ENCODE data around the gene TRIO. TPM values are rescaled to one million over a fixed set of nuclear protein-coding genes. Genes with fewer than 3 reads are reported as not detected.
A peak's percentile ranks its signal among the peaks of the same experiment; 100 is the strongest.

TRIO gene
- total RNA-seq, 1 donor from 2014 or later = 71.6 TPM

DNA sequence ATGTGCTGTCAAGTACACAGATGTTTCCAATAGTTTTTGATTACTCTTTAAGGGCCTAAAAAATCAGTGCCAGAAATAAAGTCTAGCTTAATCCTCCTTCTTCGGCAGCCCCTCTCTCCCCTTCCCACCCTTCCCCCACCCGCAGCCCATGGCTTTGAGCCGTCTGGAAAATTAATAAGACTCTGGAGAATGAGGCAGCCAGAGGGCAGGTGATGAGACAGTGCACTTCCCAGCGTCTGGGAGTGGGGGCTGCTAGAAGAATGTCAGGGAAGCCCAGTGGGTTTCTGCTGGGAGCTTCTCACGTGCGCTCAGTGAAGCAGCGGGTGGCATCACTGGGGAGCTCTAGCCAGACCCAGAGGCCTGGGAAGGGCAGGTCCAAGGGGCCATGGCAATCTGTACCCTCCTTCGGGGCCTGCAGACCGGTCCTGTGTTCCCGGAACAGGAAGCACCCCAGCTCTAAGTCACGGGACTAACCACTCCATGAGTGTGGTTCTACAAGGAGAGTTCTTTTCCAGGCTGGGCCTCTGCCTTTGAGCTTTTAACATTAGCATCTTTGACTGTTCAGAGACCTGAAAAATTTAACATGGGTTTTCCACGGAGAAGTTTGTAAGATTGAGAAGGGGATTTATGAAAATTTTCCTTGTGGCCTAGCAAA lies 273.6 kb downstream of the TRIO start:
- TF ChIP-seq, protein P1, sequence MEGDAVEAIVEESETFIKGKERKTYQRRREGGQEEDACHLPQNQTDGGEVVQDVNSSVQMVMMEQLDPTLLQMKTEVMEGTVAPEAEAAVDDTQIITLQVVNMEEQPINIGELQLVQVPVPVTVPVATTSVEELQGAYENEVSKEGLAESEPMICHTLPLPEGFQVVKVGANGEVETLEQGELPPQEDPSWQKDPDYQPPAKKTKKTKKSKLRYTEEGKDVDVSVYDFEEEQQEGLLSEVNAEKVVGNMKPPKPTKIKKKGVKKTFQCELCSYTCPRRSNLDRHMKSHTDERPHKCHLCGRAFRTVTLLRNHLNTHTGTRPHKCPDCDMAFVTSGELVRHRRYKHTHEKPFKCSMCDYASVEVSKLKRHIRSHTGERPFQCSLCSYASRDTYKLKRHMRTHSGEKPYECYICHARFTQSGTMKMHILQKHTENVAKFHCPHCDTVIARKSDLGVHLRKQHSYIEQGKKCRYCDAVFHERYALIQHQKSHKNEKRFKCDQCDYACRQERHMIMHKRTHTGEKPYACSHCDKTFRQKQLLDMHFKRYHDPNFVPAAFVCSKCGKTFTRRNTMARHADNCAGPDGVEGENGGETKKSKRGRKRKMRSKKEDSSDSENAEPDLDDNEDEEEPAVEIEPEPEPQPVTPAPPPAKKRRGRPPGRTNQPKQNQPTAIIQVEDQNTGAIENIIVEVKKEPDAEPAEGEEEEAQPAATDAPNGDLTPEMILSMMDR (IDR thresholded peaks at IDR 0.05; ENCODE audit: insufficient read depth, low read length, severe bottlenecking) = no peak
- FAIRE-seq = no peak

DNA sequence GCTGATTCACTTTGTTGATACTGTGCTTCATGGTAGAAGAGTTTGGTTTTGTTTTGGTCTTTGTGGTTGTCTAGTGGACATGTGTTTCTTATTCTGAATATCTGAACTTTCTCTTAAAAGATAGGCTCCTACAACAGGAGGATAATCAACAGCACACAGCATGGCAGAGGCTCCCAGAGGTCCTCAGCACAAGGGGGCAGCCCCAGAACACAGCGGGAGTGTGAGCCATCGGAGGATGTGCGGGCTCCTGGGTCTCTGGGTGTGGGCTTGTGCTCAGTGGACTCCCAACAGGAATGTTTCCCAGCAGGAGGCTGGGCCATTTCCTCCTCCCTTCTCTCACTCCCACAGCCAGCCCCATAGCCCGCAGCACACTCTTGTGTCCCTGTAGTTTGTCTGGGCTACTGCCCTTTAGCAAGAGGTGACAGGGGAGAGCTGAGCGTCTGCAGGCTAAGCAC lies 274.2 kb downstream of the TRIO start:
- TF ChIP-seq, protein P1 (IDR thresholded peaks at IDR 0.05; ENCODE audit: insufficient read depth, low read length, severe bottlenecking) = no peak
- peaks cover 14% of the 10 kb centered on the region for H3K36me3 ChIP-seq (ENCODE audit: control insufficient read depth, insufficient read depth, low read length)
- H3K4me3 ChIP-seq (ENCODE audit: low read depth, low read length) = no peak overlapping the region
- no peak for FAIRE-seq
- no peaks in the 10 kb centered on the region for H3K27me3 ChIP-seq (ENCODE audit: control insufficient read depth, insufficient read depth, low read length)
- no peak for DNase-seq (ENCODE audit: low read depth)

More for the DNA sequence above, 273.6 kb downstream of the TRIO start:
- no peaks in the 10 kb centered on the region for H3K27me3 ChIP-seq (ENCODE audit: control insufficient read depth, insufficient read depth, low read length)
- H3K4me3 ChIP-seq (ENCODE audit: low read depth, low read length) = no peak overlapping the region
- no peak for DNase-seq (ENCODE audit: low read depth)
- H3K36me3 ChIP-seq (ENCODE audit: control insufficient read depth, insufficient read depth, low read length) = peaks cover 14% of the 10 kb centered on the region

DNA sequence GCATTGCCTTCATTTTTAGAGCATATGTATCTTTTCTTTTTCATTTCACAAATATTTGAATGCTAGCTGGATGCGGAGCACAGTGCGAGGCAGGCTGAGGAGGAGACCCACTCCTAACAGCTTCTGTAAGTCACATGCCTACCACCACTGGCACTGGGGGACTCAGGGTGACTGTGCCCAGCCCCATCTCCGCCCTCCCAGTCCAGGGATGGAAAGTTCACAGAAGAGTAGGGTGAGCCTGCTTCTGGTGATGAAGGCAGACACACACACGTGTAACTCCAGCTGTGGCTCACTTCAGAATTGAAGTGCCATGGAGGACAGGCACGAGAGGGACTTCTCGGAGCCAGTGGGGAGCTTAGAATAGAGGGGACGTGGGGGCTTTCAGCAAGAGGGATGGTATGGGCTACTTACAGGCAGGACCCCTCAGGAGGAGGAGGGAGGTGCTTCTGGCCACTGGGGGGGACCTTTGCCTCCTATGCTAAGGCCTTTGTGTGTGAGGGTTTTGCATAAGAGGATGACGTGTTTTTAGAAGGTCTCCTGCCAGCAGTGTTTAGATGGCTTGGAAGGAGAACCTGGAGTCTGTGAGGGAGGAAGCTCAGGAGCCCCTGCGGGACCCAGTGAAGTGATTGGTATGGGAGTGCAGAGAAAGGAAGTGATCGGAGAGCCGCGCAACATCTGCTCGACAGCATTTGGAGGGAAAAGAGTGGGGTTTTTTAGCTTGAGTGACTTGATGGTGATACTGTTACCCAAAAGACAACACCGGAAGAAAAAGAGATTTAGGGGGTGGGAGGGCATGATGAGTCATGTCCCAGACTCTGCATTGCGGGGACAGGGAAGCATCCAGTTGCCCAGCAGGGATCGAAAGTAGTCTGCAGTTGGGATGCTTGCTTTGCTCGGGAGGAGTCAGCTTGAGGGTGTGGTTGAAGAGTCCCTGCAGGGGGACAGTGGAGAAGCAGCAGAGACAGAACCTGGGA lies 274.9 kb downstream of the TRIO start:
- peaks cover 14% of the 10 kb centered on the region for H3K36me3 ChIP-seq (ENCODE audit: control insufficient read depth, insufficient read depth, low read length)
- H3K27me3 ChIP-seq (ENCODE audit: control insufficient read depth, insufficient read depth, low read length) = no peaks in the 10 kb centered on the region
- no peak overlapping the region for H3K4me3 ChIP-seq (ENCODE audit: low read depth, low read length)
- TF ChIP-seq, protein P1 (IDR thresholded peaks at IDR 0.05; ENCODE audit: insufficient read depth, low read length, severe bottlenecking) = no peak
- no peak for DNase-seq (ENCODE audit: low read depth)
- FAIRE-seq = no peak

DNA sequence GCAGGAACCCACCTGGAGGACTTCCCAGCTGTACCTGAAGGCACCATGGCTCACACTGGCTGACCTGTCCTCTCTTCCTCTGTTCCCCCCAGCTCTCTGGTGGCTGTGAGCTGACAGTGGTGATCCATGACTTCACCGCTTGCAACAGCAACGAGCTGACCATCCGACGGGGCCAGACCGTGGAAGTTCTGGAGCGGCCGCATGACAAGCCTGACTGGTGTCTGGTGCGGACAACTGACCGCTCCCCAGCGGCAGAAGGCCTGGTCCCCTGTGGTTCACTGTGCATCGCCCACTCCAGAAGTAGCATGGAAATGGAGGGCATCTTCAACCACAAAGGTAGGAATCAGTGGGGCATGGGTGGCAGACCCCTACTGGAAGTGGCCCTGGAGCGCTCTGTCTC lies 276.5 kb downstream of the TRIO start:
- TF ChIP-seq, protein P1 (IDR thresholded peaks at IDR 0.05; ENCODE audit: insufficient read depth, low read length, severe bottlenecking) = no peak
- FAIRE-seq (no peak), DNase-seq (ENCODE audit: low read depth) (no peak)
- Histone ChIP-seq H3K27me3 (ENCODE audit: control insufficient read depth, insufficient read depth, low read length) (no peaks in the 10 kb centered on the region), H3K36me3 (ENCODE audit: control insufficient read depth, insufficient read depth, low read length) (peaks cover 11% of the 10 kb centered on the region), H3K4me3 (ENCODE audit: low read depth, low read length) (no peak overlapping the region)

DNA sequence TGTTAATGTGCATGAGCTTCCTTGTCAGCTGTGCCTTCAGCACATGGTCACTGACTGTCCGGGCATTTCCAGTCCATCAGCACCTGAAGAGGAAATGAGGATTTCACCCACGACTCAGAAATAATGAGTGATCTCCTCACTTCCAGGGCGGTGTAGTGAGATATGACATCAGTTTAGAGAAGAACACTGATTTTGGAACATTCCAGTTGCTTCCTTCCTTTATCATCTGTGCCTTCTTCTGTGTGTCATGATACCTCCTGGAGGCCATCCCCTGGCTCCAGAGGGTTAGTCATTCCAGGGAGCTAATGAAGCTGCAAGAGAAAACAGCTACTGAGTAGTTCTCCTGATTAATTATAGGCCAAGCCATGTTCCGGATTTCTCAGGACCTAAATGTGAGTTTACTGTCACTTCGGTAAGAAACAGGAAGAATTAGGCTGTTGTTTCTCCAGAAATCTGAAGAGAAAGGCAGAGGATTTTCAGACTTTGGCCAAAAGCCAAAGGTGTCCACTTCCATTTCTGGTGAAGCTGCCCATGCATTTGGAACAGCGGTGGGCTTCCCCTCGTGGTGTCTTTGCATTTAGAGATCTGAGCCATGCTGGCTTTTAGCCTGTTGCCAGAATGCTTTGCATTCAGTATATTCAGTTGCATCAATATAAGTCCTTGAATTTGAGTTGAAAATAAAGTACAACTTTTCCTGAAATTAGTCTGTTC lies 277.1 kb downstream of the TRIO start:
- DNase-seq (ENCODE audit: low read depth) (peak; percentile 32), FAIRE-seq (peak; percentile 36)
- Histone ChIP-seq H3K4me3 (ENCODE audit: low read depth, low read length) (no peak overlapping the region), H3K36me3 (ENCODE audit: control insufficient read depth, insufficient read depth, low read length) (peaks cover 9% of the 10 kb centered on the region), H3K27me3 (ENCODE audit: control insufficient read depth, insufficient read depth, low read length) (no peaks in the 10 kb centered on the region)
- TF ChIP-seq, protein P1 (IDR thresholded peaks at IDR 0.05; ENCODE audit: insufficient read depth, low read length, severe bottlenecking) = no peak
